ENCODE measurements around the gene TIAM1. TPM values are rescaled to one million over a fixed set of nuclear protein-coding genes. Genes with fewer than 3 reads are reported as not detected.

Gene TIAM1
- total RNA-seq, 2 donors from 2014 or later: 4.5 to 15.2 TPM

GRCh38 chr21:31370893-31371544 lies 27.0 kb upstream of the TIAM1 start:
- Histone ChIP-seq H3K4me1 (ENCODE audit: control insufficient read depth in 1 of 2, low read depth in 2 of 2) (no peaks in the 10 kb centered on the region), H3K36me3 (no peaks in the 10 kb centered on the region), H3K9me3 (no peaks in the 10 kb centered on the region), H3K4me3 (no peak overlapping the region), H3K27ac (no peak overlapping the region), H3K27me3 (replicated peaks; ENCODE audit: insufficient read depth) (no peaks in the 10 kb centered on the region)
- DNase-seq (ENCODE audit: low spot score) (no peak), ATAC-seq (ENCODE audit: insufficient number of reproducible peaks, low FRiP score, low read depth) (no peak)
- no peak for TF ChIP-seq CTCF (IDR thresholded peaks at IDR 0.05)

GRCh38 chr21:31370281-31370892 lies 26.3 kb upstream of the TIAM1 start:
- TF ChIP-seq CTCF (IDR thresholded peaks at IDR 0.05): no peak
- Histone ChIP-seq H3K27ac (no peak overlapping the region), H3K9me3 (no peaks in the 10 kb centered on the region), H3K27me3 (replicated peaks; ENCODE audit: insufficient read depth) (no peaks in the 10 kb centered on the region), H3K4me3 (no peak overlapping the region), H3K4me1 (ENCODE audit: control insufficient read depth in 1 of 2, low read depth in 2 of 2) (no peaks in the 10 kb centered on the region), H3K36me3 (no peaks in the 10 kb centered on the region)
- DNase-seq (ENCODE audit: low spot score): no peak
- ATAC-seq (ENCODE audit: insufficient number of reproducible peaks, low FRiP score, low read depth): no peak

DNA sequence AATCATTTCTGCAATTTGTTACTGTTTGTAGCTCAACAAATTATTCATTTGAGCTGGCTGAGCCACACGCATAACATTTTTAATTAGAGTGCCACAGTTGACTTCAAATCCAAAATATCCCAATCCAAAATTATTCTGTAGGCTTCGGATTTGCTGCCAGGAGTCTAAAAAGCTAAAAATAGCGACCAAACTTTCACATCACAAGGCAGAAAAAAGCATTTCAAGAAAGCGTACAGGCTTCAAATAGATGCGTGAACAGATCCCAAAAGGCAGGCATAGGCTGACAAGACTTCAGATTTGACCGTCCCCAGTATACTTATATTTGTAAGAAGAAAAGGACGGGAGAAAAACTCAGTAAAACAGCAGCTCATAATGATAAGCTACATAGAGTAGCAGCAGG lies 24.3 kb upstream of the TIAM1 start:
- H3K9me3 ChIP-seq: no peaks in the 10 kb centered on the region
- H3K4me3 ChIP-seq: no peak overlapping the region
- TF ChIP-seq CTCF (IDR thresholded peaks at IDR 0.05): no peak
- H3K27me3 ChIP-seq (replicated peaks; ENCODE audit: insufficient read depth): no peaks in the 10 kb centered on the region
- H3K27ac ChIP-seq: no peak overlapping the region
- ATAC-seq (ENCODE audit: insufficient number of reproducible peaks, low FRiP score, low read depth) (no peak), DNase-seq (ENCODE audit: low spot score) (no peak)
- no peaks in the 10 kb centered on the region for H3K4me1 ChIP-seq (ENCODE audit: control insufficient read depth in 1 of 2, low read depth in 2 of 2)
- no peaks in the 10 kb centered on the region for H3K36me3 ChIP-seq

DNA sequence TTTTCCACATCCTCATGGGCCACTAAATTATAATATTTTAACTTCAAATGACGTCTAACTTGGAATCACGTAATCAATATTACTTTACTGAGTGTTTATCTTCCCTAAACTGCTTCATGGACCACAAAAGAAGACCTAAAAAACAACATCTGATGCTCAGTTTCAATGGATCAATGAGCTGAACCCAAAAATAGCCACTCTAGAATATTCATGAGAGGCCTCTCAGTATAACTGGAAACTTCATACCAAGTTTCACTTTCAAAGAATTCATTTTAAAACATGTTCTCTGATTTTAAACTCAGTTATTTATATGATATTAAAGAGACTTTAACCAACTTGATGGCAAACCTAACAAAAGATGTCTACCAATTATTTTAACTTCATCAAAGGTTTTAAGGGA lies 23.7 kb upstream of the TIAM1 start:
- H3K27me3 ChIP-seq (replicated peaks; ENCODE audit: insufficient read depth): no peaks in the 10 kb centered on the region
- H3K4me1 ChIP-seq (ENCODE audit: control insufficient read depth in 1 of 2, low read depth in 2 of 2): no peaks in the 10 kb centered on the region
- no peaks in the 10 kb centered on the region for H3K9me3 ChIP-seq
- ATAC-seq (ENCODE audit: insufficient number of reproducible peaks, low FRiP score, low read depth) (no peak), DNase-seq (ENCODE audit: low spot score) (no peak)
- no peak overlapping the region for H3K27ac ChIP-seq
- no peak overlapping the region for H3K4me3 ChIP-seq
- no peaks in the 10 kb centered on the region for H3K36me3 ChIP-seq
- no peak for TF ChIP-seq CTCF (IDR thresholded peaks at IDR 0.05)

GRCh38 chr21:31366825-31367224 lies 22.8 kb upstream of the TIAM1 start:
- no peak for ATAC-seq (ENCODE audit: insufficient number of reproducible peaks, low FRiP score, low read depth)
- H3K9me3 ChIP-seq: no peaks in the 10 kb centered on the region
- no peaks in the 10 kb centered on the region for H3K36me3 ChIP-seq
- no peaks in the 10 kb centered on the region for H3K4me1 ChIP-seq (ENCODE audit: control insufficient read depth in 1 of 2, low read depth in 2 of 2)
- DNase-seq (ENCODE audit: low spot score): no peak
- H3K27ac ChIP-seq: no peak overlapping the region
- no peaks in the 10 kb centered on the region for H3K27me3 ChIP-seq (replicated peaks; ENCODE audit: insufficient read depth)
- H3K4me3 ChIP-seq: no peak overlapping the region
- TF ChIP-seq CTCF (IDR thresholded peaks at IDR 0.05): no peak

Measured in thoracic aorta (tissue), 2 donors.